HL-60 (cell line): ENCODE results near the gene DTX1.

Experiments used
- DNase-seq, 2 experiments: peaks; one replicate each; pipeline ENCODE4 v3.0.0-alpha.2; 2010 to 2020; ENCODE audit warnings: low read depth in 1 of 2, low spot score in 1 of 2
- H3K27ac ChIP-seq: fragments of 250-450 bp; sonication (Bioruptor Pico); replicated peaks from 2 replicates; pipeline ENCODE4 v1.5.1; 2020; ENCODE audit warnings: mild to moderate bottlenecking, moderate library complexity
- H3K27me3 ChIP-seq: fragments of 250-450 bp; sonication (Bioruptor Pico); 2 replicates; pipeline ENCODE4 v1.5.1; 2021; ENCODE audit warnings: mild to moderate bottlenecking, moderate library complexity; ENCODE audit not compliant: insufficient read depth, poor library complexity, severe bottlenecking
- H3K4me3 ChIP-seq: replicated peaks from 2 replicates; pipeline ENCODE4 v1.5.1; 2011; ENCODE audit warnings: mild to moderate bottlenecking, control low read depth, low read length; ENCODE audit not compliant: insufficient read depth
- CTCF ChIP-seq: IDR thresholded peaks from one replicate; pipeline ENCODE4 v1.5.1; 2011; ENCODE audit warnings: low read length, control low read depth, inconsistent platforms; ENCODE audit not compliant: insufficient read depth
- GABPA ChIP-seq: IDR thresholded peaks from 2 replicates; pipeline ENCODE4 v1.6.1; 2012; ENCODE audit warnings: low read depth
- POLR2AphosphoS5 ChIP-seq: IDR thresholded peaks from 2 replicates; pipeline ENCODE4 v1.6.1; 2012; ENCODE audit warnings: low read depth
- REST ChIP-seq: IDR thresholded peaks from 2 replicates; pipeline ENCODE4 v1.6.1; 2012; ENCODE audit warnings: low read depth; ENCODE audit not compliant: insufficient replicate concordance
- SPI1 ChIP-seq: IDR thresholded peaks from 2 replicates; pipeline ENCODE4 v1.6.1; 2012; ENCODE audit warnings: low read depth, mild to moderate bottlenecking, borderline replicate concordance

The DTX1 gene

DNA sequence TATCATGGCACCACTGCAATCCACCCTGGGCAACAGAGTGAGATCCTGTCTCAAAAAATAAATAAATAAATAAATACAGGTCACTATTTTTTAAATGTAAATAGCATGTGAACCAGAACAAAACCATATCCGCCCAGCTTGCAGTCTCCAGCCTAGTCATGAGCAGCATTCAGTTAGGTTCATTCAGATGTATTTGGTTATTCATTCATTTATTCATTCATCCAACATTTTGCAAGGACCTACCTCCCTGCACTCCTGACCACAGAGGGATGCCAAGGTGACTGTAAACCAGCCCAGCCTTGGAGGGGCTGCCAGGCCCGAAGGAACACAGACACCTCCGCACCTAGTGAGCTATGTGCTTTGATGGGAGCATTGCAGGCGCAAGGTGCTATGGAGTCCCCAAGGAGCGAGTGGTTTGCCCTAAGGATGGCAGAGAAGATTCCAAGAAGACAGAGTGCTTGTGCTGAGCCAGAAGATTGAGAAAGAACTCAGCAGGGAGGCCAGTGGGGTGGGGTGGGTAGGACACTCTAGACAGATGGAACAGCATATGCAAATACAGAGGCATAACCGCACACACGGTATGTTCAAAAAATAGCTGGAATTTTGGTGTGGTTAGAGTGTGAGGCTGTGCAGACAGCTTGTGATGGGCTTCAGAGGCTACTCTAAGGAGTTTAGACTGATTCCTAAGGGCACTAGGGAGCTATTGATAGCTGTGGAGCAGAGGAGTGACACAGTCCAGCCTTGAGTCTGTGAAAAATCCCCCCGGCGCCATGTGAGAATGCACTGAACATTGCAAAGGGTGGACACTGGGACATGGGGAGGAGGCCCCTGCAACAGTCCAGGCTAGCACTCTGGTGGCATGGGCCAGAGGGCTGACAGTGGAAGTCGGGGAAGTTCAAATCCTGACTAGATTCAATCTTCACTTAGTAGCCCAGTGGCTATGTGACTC lies 11.7 kb downstream of the DTX1 start:
- TF ChIP-seq REST (no peak), SPI1 (no peak)
- H3K27ac ChIP-seq = no peak overlapping the region
- DNase-seq = no peak
- H3K4me3 ChIP-seq = no peak overlapping the region
- peaks cover 3% of the 10 kb centered on the region for H3K27me3 ChIP-seq

- TF ChIP-seq REST (no peak), GABPA (no peak), POLR2AphosphoS5 (no peak), CTCF (no peak), SPI1 (no peak)
- DNase-seq = no peak
- Histone ChIP-seq H3K27me3 (peaks cover 3% of the 10 kb centered on the region), H3K4me3 (no peak overlapping the region), H3K27ac (no peak overlapping the region)
Observed at GRCh38 chr12:113069149-113069548, 12.6 kb downstream of the DTX1 start.

DNA sequence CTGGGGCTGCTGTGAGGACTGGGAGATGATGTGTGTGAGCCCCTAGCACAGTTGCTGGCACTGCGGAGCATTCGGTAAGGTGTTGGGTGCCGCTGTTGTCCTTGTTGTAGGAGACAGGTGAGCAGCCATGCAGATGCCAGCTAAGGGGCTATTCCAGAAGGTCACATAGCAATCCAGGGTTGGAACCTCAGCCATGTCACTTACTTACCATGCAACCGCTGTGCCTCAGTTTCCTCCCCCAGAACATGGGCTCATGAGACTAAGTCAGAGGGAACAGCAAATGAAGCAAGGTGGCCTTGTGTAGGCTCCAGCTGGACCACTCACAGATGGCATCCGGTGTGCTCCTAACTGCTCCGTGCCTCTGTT lies 13.2 kb downstream of the DTX1 start:
- no peak for DNase-seq
- H3K27ac ChIP-seq = no peak overlapping the region
- peaks cover 5% of the 10 kb centered on the region for H3K27me3 ChIP-seq
- no peak for TF ChIP-seq REST
- no peak for TF ChIP-seq GABPA
- TF ChIP-seq POLR2AphosphoS5 = no peak
- no peak for TF ChIP-seq CTCF
- TF ChIP-seq SPI1 = no peak
- no peak overlapping the region for H3K4me3 ChIP-seq
